GM23338 (cell line): ENCODE data around the gene RASGRP1. TPM values are rescaled to one million over a fixed set of nuclear protein-coding genes. Genes with fewer than 3 reads are reported as not detected.

Experiments used
- ATAC-seq: fragments of 200-7000 bp; cut with Tn5 transposase; 3 replicates; pipeline ENCODE4 v1.9.1; 2020
- DNase-seq: peaks from one replicate; pipeline ENCODE4 v3.0.0-alpha.2; 2015; ENCODE audit warnings: low spot score
- H2AFZ ChIP-seq: fragments of 200-600 bp; sonication (generic); 2 replicates; pipeline ENCODE4 v1.8.0; 2016; ENCODE audit warnings: antibody characterized with exemption, mild to moderate bottlenecking, moderate library complexity
- H3F3A ChIP-seq: fragments of 200-600 bp; sonication (generic); replicated peaks from 2 replicates; pipeline ENCODE4 v1.8.0; 2017; ENCODE audit warnings: antibody characterized with exemption, mixed run types, low read depth
- H3K27ac ChIP-seq: fragments of 200-600 bp; sonication (generic); 2 replicates; pipeline ENCODE4 v1.6.1; 2016; ENCODE audit warnings: low read depth
- H3K27me3 ChIP-seq: fragments of 200-600 bp; sonication (generic); 2 replicates; pipeline ENCODE4 v1.8.0; 2016; ENCODE audit warnings: mild to moderate bottlenecking, mixed run types, moderate library complexity; ENCODE audit not compliant: insufficient read depth
- H3K36me3 ChIP-seq: fragments of 200-600 bp; sonication (generic); 2 replicates; pipeline ENCODE4 v1.8.0; 2016; ENCODE audit warnings: mild to moderate bottlenecking; ENCODE audit not compliant: insufficient read depth
- H3K4me1 ChIP-seq: fragments of 200-600 bp; sonication (generic); 2 replicates; pipeline ENCODE4 v1.8.0; 2016; ENCODE audit warnings: mild to moderate bottlenecking, moderate library complexity; ENCODE audit not compliant: insufficient read depth
- H3K4me2 ChIP-seq: fragments of 200-600 bp; sonication (generic); 2 replicates; pipeline ENCODE4 v1.7.1; 2017; ENCODE audit warnings: mixed run types
- H3K4me3 ChIP-seq: fragments of 200-600 bp; sonication (generic); 2 replicates; pipeline ENCODE4 v1.6.1; 2016; ENCODE audit warnings: mixed run types
- H3K79me2 ChIP-seq: fragments of 200-600 bp; sonication (generic); replicated peaks from 2 replicates; pipeline ENCODE4 v1.8.0; 2017; ENCODE audit warnings: mild to moderate bottlenecking; ENCODE audit not compliant: insufficient read depth
- H3K9me2 ChIP-seq: fragments of 200-600 bp; sonication (generic); 2 replicates; pipeline ENCODE4 v1.8.0; 2017; ENCODE audit not compliant: insufficient read depth
- H4K20me1 ChIP-seq: fragments of 200-600 bp; sonication (generic); replicated peaks from 2 replicates; pipeline ENCODE4 v1.8.0; 2017; ENCODE audit warnings: mild to moderate bottlenecking; ENCODE audit not compliant: insufficient read depth
- H3K27ac Mint-ChIP-seq: 2 replicates; pipeline ENCODE4 v1.8.0; 2020; ENCODE audit warnings: inconsistent platforms, mild to moderate bottlenecking, moderate library complexity, mixed read lengths
- H3K27me3 Mint-ChIP-seq: 3 replicates; pipeline ENCODE4 v1.8.0; 2022; ENCODE audit warnings: low read depth, mild to moderate bottlenecking, moderate library complexity, mixed read lengths, inconsistent platforms; ENCODE audit not compliant: insufficient read depth, poor library complexity
- H3K36me3 Mint-ChIP-seq: 3 replicates; pipeline ENCODE4 v1.8.0; 2021; ENCODE audit warnings: low read depth, mild to moderate bottlenecking, inconsistent platforms, moderate library complexity, mixed read lengths
- H3K4me1 Mint-ChIP-seq: 3 replicates; pipeline ENCODE4 v1.8.0; 2020; ENCODE audit warnings: mild to moderate bottlenecking, inconsistent platforms, mixed read lengths
- H3K4me3 Mint-ChIP-seq: 3 replicates; pipeline ENCODE4 v1.8.0; 2021; ENCODE audit warnings: moderate library complexity, mild to moderate bottlenecking, inconsistent platforms, mixed read lengths
- H3K9me3 Mint-ChIP-seq: 3 replicates; pipeline ENCODE4 v1.8.0; 2020; ENCODE audit warnings: moderate library complexity, mild to moderate bottlenecking, inconsistent platforms, mixed read lengths
- ETS1 ChIP-seq: IDR thresholded peaks from 2 replicates; pipeline ENCODE4 v1.6.1; 2016; ENCODE audit warnings: antibody characterized with exemption
- EZH2 ChIP-seq: fragments of 200-600 bp; sonication (generic); IDR thresholded peaks from one replicate; pipeline ENCODE4 v1.8.0; 2017; ENCODE audit warnings: antibody characterized with exemption, mild to moderate bottlenecking, low read depth; ENCODE audit not compliant: unreplicated experiment
- EZH2phosphoT487 ChIP-seq: fragments of 200-600 bp; sonication (generic); IDR thresholded peaks from one replicate; pipeline ENCODE4 v1.8.1; 2018; ENCODE audit warnings: antibody characterized with exemption; ENCODE audit not compliant: unreplicated experiment
- JUNB ChIP-seq: IDR thresholded peaks from one replicate; pipeline ENCODE4 v1.6.1; 2016; ENCODE audit warnings: antibody characterized with exemption; ENCODE audit not compliant: unreplicated experiment
- NANOG ChIP-seq: IDR thresholded peaks from 2 replicates; pipeline ENCODE4 v1.6.1; 2016; ENCODE audit warnings: antibody characterized with exemption, borderline replicate concordance
- POLR2AphosphoS5 ChIP-seq: IDR thresholded peaks from 2 replicates; pipeline ENCODE4 v1.6.1; 2016; ENCODE audit warnings: antibody characterized with exemption, low read depth
- STAT1 ChIP-seq: IDR thresholded peaks from one replicate; pipeline ENCODE4 v1.6.1; 2016; ENCODE audit warnings: antibody characterized with exemption; ENCODE audit not compliant: unreplicated experiment
- ZNF114 ChIP-seq: fragments of 250-450 bp; sonication (Bioruptor Pico); IDR thresholded peaks from 2 replicates; pipeline ENCODE4 v1.5.0; 2020; ENCODE audit warnings: mild to moderate bottlenecking, moderate library complexity
- ZNF462 ChIP-seq: fragments of 250-450 bp; sonication (Bioruptor Pico); IDR thresholded peaks from 2 replicates; pipeline ENCODE4 v1.5.0; 2020; ENCODE audit warnings: mild to moderate bottlenecking, moderate library complexity
- polyA plus RNA-seq: library from polyadenylated mRNA; unstranded; fragments of >200 nt; fragmentation: Nextera tagmentation; extraction: Ambion mirVana; gene quantifications from 2 replicates; pipeline ENCODE4 v1.2.1, GENCODE V29; 2016
- total RNA-seq: library from RNA; depleted of rRNA; stranded (reverse); fragments of >200 nt; shearing (Covaris generic); gene quantifications from 2 replicates; pipeline ENCODE4 v1.2.3, GENCODE V29; 2014
- TF ChIP-seq, protein P1 (sequence below): IDR thresholded peaks from one replicate; pipeline ENCODE4 v1.6.1; 2018; ENCODE audit warnings: antibody characterized with exemption; ENCODE audit not compliant: unreplicated experiment

RASGRP1 gene
- total and polyA plus RNA-seq, 2 experiments from 2014 or later, result 1.1 to 1.2 TPM

DNA sequence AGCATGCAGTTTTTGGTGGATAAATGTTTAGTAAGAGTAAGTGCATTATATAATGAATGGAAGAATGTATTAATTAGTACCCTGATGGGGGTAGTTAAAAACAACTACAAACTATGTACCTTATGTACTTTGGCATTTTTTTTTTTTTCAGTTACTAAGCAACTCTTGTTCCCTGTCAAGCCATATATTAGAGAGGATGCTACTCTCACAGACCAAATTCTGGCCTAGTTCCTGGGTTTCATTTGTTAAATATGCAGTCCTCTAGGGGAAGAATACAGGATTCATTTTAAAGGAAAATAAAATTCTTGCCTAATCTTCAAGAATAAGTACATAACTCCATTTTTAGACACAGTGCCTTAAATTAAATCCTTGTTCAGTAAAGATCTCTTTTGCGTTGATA lies 93.8 kb downstream of the RASGRP1 start (continued):
- no peak for TF ChIP-seq ETS1
- no peak for TF ChIP-seq STAT1
- no peak for TF ChIP-seq NANOG
- no peak for TF ChIP-seq JUNB
- no peak for TF ChIP-seq EZH2
- no peak for TF ChIP-seq ZNF114 (CRISPR knock-in tag)

- H3K79me2 ChIP-seq, result peaks cover 62% of the 10 kb centered on the region
- TF ChIP-seq EZH2phosphoT487 (no peak), POLR2AphosphoS5 (no peak), EZH2 (no peak), JUNB (no peak)
- no peak for DNase-seq
Observed at GRCh38 chr15:38464675-38465074, 99.9 kb downstream of the RASGRP1 start.

GRCh38 chr15:38463893-38464292 lies 100.7 kb downstream of the RASGRP1 start:
- H3K36me3 Mint-ChIP-seq, result 0 out of 3 replicates have a peak, but pooled peaks cover 2% of the 10 kb centered on the region
- H3K4me3 ChIP-seq, result no peak overlapping the region
- H3K79me2 ChIP-seq, result peaks cover 70% of the 10 kb centered on the region
- no peak for ATAC-seq
- 0 out of 2 replicates have a peak, but pooled peaks cover 4% of the 10 kb centered on the region for H4K20me1 ChIP-seq
- no peaks in the 10 kb centered on the region for H3F3A ChIP-seq
- H3K9me3 Mint-ChIP-seq, result no peaks in the 10 kb centered on the region
- H3K27ac ChIP-seq, result no peak overlapping the region
- DNase-seq, result no peak
- H2AFZ ChIP-seq, result no peak overlapping the region
- no peak overlapping the region for H3K4me3 Mint-ChIP-seq
- no peaks in the 10 kb centered on the region for H3K27me3 ChIP-seq
- H3K4me1 ChIP-seq, result 0 out of 2 replicates have a peak, but pooled peaks cover 6% of the 10 kb centered on the region
- H3K4me2 ChIP-seq, result no peak overlapping the region
- no peaks in the 10 kb centered on the region for H3K36me3 ChIP-seq
- H3K27me3 Mint-ChIP-seq, result no peaks in the 10 kb centered on the region
- peaks cover 8% of the 10 kb centered on the region for H3K4me1 Mint-ChIP-seq
- no peaks in the 10 kb centered on the region for H3K9me2 ChIP-seq
- H3K27ac Mint-ChIP-seq, result no peak overlapping the region
- no peak for TF ChIP-seq EZH2phosphoT487
- TF ChIP-seq, protein P1, sequence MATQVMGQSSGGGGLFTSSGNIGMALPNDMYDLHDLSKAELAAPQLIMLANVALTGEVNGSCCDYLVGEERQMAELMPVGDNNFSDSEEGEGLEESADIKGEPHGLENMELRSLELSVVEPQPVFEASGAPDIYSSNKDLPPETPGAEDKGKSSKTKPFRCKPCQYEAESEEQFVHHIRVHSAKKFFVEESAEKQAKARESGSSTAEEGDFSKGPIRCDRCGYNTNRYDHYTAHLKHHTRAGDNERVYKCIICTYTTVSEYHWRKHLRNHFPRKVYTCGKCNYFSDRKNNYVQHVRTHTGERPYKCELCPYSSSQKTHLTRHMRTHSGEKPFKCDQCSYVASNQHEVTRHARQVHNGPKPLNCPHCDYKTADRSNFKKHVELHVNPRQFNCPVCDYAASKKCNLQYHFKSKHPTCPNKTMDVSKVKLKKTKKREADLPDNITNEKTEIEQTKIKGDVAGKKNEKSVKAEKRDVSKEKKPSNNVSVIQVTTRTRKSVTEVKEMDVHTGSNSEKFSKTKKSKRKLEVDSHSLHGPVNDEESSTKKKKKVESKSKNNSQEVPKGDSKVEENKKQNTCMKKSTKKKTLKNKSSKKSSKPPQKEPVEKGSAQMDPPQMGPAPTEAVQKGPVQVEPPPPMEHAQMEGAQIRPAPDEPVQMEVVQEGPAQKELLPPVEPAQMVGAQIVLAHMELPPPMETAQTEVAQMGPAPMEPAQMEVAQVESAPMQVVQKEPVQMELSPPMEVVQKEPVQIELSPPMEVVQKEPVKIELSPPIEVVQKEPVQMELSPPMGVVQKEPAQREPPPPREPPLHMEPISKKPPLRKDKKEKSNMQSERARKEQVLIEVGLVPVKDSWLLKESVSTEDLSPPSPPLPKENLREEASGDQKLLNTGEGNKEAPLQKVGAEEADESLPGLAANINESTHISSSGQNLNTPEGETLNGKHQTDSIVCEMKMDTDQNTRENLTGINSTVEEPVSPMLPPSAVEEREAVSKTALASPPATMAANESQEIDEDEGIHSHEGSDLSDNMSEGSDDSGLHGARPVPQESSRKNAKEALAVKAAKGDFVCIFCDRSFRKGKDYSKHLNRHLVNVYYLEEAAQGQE, result no peak
- no peak for TF ChIP-seq JUNB
- no peak for TF ChIP-seq ZNF462 (CRISPR knock-in tag)
- TF ChIP-seq EZH2, result no peak

More at GRCh38 chr15:38464675-38465074, 99.9 kb downstream of the RASGRP1 start:
- Histone ChIP-seq H3K36me3 (no peaks in the 10 kb centered on the region), H3K4me3 (no peak overlapping the region), H3K27me3 (no peaks in the 10 kb centered on the region), H3K27ac (no peak overlapping the region), H3K4me1 (0 out of 2 replicates have a peak, but pooled peaks cover 6% of the 10 kb centered on the region), H2AFZ (no peak overlapping the region), H3F3A (no peaks in the 10 kb centered on the region), H3K4me2 (no peak overlapping the region), H4K20me1 (0 out of 2 replicates have a peak, but pooled peaks cover 4% of the 10 kb centered on the region), H3K9me2 (no peaks in the 10 kb centered on the region)
- peaks cover 8% of the 10 kb centered on the region for H3K4me1 Mint-ChIP-seq
- no peaks in the 10 kb centered on the region for H3K9me3 Mint-ChIP-seq
- H3K4me3 Mint-ChIP-seq, result no peak overlapping the region
- no peaks in the 10 kb centered on the region for H3K27me3 Mint-ChIP-seq
- H3K27ac Mint-ChIP-seq, result no peak overlapping the region
- no peak for ATAC-seq
- no peaks in the 10 kb centered on the region for H3K36me3 Mint-ChIP-seq
